IPS DF 4.7 (cell line): ENCODE measurements around the gene BOK.

Experiments used
- DNase-seq: peaks from one replicate; pipeline ENCODE4 v3.0.0-alpha.2; 2013; ENCODE audit warnings: low spot score; ENCODE audit errors: extremely low read depth

The BOK gene

DNA sequence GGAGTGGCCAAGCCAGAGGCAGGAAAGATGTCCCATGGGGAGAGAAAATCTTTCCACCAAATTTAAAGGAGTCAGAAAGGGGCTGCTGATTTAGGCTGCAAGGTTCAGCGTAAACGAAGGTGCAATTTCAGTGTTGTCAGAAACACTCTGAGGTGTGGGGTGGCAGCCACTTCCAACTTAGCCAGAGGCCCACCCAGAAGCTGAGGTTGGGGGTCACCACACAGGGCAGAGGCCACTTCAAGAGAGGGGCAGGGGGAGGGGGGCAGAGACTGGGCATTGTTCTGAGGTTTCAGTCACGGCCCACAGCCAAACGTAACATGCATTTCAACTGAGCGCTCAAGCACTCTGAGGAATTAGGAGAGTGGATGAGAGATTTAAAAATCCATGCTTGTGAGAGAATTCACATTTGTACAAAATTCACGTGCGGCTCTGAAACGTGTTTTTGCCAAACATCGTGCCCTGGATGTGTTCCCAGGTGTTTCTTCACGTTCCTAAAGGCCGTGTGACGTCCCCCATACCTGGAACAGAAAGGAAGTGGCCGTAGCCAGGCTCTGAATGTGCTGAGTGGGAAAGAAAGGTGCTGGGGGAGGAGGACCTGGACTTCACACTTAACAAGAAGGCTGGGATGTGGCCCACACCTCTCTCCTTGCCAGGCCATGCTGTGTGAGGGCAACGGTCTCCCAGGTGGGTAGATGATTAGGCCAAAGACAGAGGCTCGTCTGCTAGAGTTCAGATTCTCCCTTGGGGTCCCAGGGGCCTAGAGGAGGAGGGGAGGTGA, 19.5 kb upstream of the BOK start:
- no peak for DNase-seq

DNA sequence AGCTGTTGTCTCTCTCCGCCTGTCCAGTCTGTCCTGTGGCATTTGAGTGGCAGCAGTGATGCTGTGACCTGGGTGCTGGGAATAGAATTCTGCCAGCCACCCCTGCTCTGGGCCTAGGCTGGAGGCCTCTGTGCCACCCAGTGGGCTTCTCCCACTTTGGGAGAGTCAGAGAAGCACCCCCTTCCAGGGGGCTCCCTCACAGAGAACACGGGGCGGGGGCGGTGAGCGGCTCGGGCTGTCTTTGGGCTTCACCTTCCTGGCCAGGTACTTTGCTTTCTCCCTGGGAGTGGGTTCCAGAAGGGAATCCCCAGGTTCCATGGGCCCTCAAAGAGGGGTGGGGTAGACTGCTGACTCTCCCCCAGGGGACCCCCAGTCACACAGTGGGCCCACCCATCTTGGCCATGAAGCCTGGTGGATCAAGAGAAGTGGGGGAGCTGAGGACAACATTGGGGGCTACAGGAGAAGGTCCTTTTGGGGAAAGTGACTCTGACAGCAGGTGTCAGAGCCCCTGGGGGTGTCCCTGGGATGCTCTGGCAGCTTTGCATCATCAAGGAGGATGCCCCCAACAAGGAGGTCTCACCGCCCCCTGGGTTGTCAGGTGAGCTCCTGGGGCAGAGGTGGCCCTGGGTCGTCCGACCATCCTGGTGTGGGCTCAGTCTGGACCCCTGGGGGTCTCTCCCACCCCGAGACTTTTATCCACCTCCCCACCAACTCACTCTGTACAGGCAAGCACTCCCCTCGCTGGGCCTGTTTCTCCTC, 18.8 kb upstream of the BOK start:
- no peak for DNase-seq

DNA sequence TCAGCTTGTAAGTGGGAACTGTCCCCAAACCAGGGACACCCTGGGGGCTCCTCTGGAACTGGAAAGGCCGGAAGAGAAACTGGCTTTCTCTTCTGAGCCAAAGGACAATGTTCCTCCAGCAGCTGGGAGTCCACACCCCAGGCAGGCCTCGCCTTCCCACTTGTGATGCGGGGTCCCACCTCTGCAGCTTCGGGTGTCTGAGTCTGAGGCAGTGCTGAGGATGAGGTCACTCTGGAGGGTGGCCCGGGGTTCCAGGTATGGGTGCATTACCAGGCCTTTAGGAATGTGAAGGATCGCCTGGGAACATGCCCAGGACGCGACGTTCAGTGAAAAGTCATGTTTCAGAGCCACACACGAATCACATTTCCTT, 18.2 kb upstream of the BOK start:
- DNase-seq, result no peak

DNA sequence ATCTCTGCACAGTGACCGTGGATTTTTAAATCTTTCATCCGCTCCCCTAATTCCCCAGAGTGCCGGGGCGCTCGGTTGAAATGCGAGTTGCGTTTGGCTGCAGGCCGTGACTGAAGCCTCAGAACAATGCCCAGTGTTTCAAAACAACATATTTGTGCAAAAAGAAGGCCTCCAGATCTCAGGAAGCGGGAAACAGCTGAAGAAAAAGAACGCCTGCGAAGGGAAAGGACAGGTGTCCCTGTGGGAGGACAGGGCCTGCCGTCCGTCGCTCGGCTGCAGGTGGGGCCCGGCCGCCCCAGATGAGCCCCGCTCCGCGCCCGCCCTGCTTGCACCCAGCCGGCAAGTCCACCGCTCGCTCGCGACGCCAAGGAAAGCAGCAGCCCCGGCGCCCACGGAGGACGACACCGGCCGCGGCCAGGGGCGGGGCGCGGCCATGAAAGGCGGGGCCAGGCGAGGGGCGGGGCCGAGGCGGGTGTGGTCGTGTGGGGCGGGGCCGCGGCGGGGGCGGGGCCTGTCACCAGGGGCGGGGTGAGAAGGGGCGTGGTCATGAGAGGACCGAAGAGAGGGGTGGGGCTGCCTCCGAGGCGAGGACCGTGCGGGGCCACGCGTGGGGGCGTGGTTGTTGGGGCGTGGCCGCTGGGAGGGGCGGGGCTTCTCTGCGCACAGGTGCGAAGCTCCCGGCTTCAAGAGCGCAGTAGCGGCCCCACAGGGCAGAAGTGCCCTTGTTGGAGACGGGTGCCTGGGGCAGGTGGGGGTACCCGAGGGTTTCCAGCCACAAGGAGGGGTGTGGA, 17.6 kb upstream of the BOK start:
- no peak for DNase-seq

DNA sequence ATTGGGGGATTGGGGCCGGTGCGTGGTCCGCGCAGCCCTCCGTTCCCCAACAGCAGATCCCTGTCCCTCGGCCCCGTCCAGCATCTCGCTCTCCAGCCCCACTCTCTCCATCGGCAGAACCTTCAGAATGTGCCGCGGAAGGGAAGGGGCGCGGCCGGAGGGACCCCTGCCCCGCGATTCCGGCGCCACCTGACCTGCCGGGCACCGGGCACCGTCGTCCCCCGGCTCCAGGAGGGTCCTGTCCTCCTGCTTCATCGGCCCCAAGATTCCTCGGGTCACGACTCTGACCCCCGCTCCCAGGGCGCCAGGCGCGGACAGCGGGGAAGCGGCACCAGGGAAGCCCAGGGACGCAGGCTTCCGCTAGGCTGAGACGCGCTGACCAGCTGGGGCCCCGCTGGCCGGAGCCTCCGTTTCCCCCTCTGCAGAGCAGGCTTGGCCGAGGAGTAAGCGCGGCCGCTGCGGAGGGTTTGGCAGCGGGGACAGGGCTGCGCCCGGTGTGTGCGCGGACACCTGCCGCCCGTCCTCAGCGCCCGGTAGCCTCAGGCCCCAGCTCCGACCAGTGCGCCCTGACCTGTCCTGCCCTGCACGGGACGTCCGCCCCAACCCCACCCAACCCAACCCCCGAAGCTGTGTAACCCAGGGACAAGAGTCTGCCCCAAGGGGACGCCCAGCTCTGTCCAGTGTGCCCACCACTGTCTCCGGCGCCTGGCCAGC, 16.8 kb upstream of the BOK start:
- DNase-seq, result no peak

DNA sequence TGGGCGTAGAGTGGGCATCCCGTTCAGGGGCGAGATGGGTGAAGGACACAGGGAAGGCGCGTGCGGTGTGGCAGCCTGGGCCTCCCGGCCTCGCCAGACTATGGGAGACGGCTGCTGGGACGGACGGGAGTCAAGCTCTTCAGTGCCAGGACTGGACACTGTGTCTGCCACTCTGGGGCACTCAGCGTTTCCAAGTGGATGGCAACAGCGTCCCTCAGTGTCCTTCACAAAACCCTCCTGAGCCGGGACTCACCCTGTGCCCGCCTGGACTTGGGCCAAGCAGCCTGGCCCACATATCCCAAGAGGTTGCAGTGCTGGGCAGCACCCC, 16.3 kb upstream of the BOK start:
- no peak for DNase-seq

DNA sequence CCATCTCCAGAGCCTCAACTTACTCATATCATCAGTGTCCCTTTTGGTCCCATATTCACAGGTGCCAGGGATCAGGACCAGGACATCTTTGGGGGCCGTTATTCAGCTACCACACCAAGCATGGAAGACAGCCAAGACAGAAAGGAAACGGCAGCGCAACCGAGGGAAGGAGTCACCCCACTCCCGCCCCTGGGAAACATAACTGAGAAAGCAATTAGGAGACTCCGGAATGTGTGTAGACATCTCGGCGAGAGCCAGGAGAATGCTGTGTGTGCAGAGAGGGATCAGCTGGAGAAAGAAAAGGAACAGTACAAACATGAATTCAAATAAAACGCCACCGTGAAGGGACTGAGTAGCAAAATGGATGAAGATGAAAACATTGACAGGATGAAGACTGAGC, 13.4 kb upstream of the BOK start:
- no peak for DNase-seq

DNA sequence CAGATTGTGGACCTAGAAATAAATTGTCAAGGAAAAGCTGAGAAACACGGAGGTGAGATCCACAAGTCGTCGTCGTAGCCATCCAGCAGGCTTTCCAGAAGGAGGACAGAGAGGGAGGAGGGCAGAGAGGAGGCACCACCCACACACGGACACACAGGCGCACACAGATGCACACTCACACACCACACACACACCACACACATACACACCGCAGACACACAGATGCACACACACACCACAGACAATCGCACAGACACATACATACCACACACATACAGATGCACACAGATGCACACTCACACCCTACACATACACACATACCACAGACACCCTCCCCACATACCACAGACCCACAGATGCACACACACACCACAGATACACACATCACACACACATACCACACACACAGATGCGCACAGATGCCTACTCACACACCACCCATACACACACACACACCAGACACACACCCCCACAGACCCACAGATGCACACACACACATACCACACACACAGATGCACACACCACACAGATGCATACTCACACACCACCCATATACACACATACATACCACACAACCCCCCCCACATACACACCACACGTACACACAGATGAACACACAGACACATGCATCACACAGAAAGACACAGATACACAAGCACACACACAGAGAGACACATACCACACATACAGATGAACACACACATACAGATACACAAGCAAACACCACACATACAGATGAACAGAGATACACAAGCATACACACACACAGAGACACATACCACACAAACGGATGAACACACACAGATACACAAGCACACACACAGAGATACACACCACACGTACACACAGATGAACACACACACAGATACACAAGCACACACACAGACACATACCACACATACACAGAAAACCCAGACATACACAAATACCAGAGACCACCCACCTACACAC, 12.7 kb upstream of the BOK start:
- no peak for DNase-seq

DNA sequence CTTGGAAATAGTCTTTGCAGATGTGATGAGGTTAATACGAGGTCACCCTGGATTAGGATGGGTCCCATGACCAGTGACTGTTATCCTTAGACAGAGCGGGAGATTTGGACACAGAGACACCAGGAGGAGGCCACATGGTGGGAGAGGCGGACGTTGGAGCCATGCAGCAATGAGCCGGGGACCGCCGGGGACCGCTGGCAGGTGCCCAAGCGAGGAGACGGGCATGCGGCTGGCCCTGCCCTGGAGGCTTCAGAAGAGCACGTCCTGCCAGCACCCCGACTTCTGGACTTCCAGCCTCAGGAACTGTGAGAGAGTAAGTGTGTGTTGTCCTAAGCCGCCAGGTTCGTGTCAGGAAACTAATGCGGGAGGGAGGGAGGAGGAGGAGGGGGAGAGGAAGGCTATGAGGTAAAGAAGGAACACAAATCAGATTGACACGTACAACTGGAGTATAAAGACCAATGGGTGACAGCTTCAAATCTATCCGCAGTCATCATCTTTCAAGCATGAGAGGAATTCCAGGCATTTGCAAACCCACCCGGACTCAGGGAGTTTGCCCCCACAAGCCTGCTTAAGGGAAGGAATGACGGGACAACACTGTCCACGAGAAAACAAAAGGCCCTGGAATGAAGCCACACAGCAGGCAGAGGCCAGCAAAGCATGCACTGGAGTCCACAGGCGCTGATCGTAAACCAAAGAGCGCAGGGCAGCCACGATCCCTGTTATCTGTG, 11.6 kb upstream of the BOK start:
- DNase-seq, result no peak

DNA sequence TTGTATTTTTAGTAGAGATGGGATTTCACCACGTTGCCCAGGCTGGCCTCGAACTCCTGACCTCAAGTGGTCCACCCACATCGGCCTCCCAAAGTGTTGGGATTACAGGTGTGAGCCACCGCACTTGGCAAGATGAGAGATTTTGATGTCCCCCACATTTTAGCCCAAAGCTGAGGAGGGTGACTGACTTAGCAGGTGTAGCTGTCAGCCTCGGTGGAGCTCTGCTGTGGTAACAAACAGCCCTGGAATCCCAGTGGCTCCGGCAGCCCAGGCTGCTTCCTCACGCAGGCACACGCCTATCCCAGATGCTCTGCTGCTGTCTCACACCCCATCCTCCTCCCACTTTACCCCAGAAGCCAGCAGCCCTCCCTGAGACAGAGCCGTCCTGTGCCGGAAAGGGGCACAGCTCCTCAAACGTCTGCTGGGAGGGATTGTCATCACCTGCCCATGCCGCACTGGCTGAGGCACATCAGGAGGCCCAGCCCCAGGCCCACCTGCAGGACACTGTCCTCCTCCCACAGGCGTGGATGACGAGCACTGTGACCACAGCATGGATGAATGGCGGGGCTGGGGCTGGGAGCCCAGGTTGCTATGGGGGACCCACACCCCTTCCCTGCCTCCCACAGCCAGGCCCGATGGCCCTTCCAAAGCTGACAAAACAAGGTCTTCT, 10.6 kb upstream of the BOK start:
- DNase-seq, result no peak

DNA sequence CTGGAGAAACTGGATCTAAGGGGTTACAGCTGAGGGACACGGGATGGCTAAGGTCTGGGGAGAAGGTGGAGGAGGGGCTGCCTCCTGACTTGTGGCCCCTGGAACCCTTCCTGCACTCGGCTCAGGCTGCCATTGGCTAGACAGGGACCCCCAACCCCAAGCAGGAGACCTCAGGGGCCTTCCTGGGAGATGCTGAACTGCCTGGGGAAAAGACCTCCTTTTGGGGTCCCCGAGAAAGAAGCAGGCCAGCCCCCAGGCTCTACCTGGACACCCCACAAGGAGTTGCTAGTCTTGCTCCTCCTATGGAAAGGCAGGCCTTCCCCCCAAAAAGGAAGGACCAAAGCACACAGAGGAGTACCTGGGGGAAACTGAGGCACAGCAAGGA, 10.1 kb upstream of the BOK start:
- DNase-seq, result no peak

DNA sequence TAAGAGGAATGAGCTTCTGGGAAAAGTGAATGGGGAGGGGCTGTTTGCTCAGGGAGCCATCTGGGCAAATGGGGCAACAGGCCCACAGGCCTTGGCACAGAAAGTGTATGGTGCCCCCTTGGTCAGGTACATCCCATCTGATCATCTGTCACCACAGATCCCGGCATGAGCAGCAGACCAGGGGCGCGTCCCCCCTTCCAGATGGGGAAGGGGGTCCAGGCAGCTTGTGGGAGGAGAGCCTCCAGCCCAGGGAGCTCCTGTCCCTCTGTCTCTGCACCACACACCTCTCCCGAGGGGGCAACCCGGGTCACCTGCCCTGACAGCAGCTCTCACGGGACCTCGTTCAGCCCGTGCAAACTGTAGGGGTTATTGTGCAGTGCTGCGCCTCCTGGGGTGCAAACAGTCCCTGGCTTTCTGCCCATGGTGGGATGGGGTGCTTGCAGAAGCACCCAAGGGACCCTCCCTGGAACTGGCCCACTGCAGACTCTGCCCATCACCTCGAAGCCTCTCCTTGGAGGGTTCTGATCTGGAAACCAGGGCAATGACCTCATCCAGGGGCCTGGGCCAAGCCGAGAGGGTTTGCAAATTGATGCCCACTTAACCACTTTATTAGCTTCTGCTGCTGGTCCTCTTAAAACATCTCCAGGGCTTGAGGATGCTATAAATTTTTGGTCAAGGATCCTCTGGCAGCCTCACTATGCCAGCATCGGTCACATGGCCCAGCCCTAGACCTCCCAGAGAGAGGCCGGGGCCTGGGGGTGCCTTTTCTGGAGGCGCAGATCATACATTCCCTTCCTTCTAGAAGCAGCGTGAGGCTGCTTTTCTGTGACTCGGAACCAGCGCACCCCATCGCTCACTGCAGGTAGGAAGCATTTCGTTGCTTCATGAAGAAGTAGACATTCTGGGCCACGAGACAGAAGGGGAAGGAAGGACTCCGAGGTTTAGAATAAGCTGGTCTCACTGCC, 7.6 kb upstream of the BOK start:
- DNase-seq, result no peak

DNA sequence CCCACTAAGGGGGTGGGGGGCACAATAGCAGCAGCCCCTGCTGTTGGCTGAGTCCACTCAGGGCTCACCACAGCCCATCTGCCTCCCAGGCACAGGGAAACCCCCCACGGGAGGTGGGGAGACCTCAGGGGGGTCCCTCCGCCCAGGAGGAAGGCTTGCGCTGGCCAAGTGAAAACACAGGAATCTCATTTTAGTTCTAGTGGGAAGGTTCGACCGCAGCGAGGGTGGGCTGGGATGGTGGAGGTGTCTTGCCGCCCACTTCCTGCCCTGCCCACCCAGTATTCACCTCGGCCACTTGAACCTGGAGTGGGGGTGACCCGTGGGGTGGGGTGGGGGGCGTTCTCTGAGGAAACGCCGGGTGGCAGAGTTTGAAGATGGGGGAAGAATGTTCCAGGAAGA, 6.9 kb upstream of the BOK start:
- no peak for DNase-seq

DNA sequence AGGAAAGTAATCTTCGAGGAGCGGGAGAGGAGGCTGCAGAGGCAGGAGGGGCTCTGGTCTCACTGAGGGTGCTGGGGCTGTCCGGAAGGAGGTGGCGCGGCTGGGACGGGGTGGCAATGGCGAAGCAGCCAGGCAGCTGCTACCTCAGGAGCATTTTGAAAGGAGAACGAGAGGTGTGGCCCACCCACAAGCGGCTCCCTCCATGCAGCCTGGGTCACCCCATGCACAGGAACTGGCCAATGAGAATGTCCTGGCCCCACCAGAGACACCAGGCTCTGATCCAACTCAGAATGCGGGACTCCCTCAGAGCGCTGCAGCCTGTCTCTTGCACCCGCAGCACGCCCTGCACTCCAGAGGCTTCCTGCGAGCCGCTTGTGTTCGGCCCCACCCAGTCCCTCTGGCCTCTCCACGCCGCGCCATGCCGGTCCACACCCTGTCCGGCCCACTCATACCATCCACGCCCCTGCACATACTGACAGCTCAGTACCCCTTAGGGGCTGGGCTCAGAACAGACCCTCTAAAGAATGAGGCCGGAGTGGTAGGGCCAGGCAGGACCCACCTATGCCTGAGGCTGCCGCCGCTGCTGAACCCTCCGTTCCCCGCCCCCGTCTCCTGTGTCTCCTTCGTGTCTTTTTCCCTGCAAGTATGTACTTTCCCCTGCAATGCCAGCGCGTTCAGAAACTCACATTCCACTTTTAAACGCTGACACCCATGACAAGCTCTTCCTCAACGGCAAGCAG, 6.4 kb upstream of the BOK start:
- no peak for DNase-seq

DNA sequence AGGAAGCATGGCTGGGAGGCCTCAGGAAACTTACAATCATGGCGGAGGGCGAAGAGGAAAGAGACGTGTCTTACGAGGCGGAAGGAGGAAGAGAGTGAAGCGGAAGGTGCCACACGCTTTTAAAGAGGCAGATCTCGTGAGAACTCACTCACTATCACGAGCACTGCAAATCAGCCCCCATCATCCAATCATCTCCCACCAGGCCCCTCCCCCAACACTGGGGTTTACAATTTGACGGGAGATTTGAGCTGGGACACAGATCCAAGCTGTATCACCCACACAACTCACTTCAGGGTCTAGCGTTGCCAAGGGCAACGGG, 5.1 kb upstream of the BOK start:
- no peak for DNase-seq

DNA sequence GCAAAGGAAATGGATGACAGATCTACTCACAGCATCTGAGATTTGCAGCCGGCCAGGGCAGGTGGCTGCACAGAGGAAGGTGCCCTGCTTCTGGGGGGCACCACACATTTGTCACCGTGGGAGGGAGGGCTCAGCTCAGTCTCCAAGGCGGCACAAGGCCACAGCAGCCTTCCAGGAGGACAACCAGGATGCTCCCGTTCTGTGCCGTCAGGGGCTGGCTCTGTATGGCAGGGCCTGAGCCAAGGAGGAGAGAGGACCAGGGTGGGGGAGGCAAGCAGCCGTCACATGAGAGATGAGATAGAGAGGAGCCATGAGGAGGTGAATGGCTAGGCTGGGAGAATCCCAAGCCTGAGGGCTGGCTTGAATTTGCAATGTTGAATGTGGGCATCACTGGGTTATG, 4.6 kb upstream of the BOK start:
- DNase-seq, result no peak

DNA sequence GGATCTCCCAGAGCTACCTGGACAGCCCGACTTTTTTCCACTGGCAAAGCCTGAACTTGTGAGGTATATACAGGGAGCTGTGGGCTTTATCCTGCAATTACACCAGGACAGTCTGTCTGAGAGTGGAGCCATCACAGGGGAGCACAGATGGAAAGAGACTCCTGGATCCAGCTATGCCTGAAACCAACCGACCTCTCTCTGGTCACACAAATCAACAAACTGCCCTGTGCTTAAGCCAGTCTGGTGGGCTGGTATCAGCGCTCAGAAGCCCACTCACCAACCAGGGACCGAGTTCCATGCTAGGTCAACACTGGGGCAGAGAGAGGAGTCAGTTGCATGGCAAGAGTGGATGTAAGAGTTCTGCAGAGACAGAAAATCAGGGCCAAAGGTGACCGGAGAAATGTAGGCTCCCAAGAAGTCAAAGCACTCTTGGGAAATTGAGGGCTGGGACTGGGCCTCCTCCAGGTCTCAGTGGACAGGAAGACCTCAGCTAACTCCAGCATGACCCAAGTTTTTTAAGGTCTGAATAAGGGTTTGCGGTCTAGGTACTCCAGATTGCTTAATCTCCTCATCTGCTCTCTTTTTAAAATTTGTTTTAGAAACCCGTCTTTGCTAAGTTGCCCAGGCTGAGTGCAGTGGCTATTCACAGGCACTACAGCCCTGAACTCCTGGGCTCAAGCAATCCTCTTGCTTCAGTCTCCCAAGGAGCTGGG, 3.8 kb upstream of the BOK start:
- DNase-seq, result no peak
